OCI-LY1 (cell line): Measurements from ENCODE around the gene RIPK4.

Experiments
- H2AFZ ChIP-seq: fragments of 200-600 bp; sonication (generic), shearing (Covaris generic); 2 replicates; pipeline ENCODE4 v1.6.0; 2014; ENCODE audit warnings: antibody characterized with exemption, mild to moderate bottlenecking, low read length
- H3F3A ChIP-seq: fragments of 200-600 bp; sonication (generic), shearing (Covaris generic); 2 replicates; pipeline ENCODE4 v1.6.0; 2014; ENCODE audit warnings: mild to moderate bottlenecking, antibody characterized with exemption, low read length, moderate library complexity; ENCODE audit not compliant: insufficient read depth
- H3K27ac ChIP-seq: fragments of 200-600 bp; sonication (generic); 2 replicates; pipeline ENCODE4 v1.5.1; 2014; ENCODE audit warnings: low read length, mixed run types, mild to moderate bottlenecking, low read depth; ENCODE audit not compliant: poor library complexity, severe bottlenecking
- H3K27me3 ChIP-seq: fragments of 200-600 bp; sonication (generic); 2 replicates; pipeline ENCODE4 v1.6.0; 2014; ENCODE audit warnings: antibody characterized with exemption, mild to moderate bottlenecking, low read length, moderate library complexity; ENCODE audit not compliant: insufficient read depth
- H3K36me3 ChIP-seq: fragments of 200-600 bp; sonication (generic); 2 replicates; pipeline ENCODE4 v1.6.1; 2014; ENCODE audit warnings: mild to moderate bottlenecking, antibody characterized with exemption, low read length, moderate library complexity, mixed read lengths; ENCODE audit not compliant: insufficient read depth
- H3K4me1 ChIP-seq: fragments of 200-600 bp; sonication (generic); 2 replicates; pipeline ENCODE4 v1.5.1; 2014; ENCODE audit warnings: mild to moderate bottlenecking, low read length, moderate library complexity; ENCODE audit not compliant: insufficient read depth, severe bottlenecking
- H3K4me2 ChIP-seq: fragments of 200-600 bp; sonication (generic), shearing (Covaris generic); 2 replicates; pipeline ENCODE4 v1.6.1; 2014; ENCODE audit warnings: low read length
- H3K4me3 ChIP-seq: fragments of 200-600 bp; sonication (generic); 2 replicates; pipeline ENCODE4 v1.5.1; 2014; ENCODE audit warnings: low read length, low read depth, mild to moderate bottlenecking, mixed read lengths; ENCODE audit not compliant: poor library complexity, severe bottlenecking
- H3K79me2 ChIP-seq: fragments of 200-600 bp; shearing (Covaris generic); 2 replicates; pipeline ENCODE4 v1.6.1; 2016; ENCODE audit warnings: mixed run types, low read length, mixed read lengths; ENCODE audit not compliant: insufficient read depth
- H3K9ac ChIP-seq: fragments of 200-600 bp; sonication (generic), shearing (Covaris generic); 2 replicates; pipeline ENCODE4 v1.6.1; 2014; ENCODE audit warnings: mild to moderate bottlenecking, low read length, mixed read lengths
- H3K9me2 ChIP-seq: fragments of 200-600 bp; sonication (generic), shearing (Covaris generic); 2 replicates; pipeline ENCODE4 v1.6.1; 2014; ENCODE audit warnings: low read depth, mild to moderate bottlenecking, low read length, mixed read lengths
- H3K9me3 ChIP-seq: fragments of 200-600 bp; shearing (Covaris generic); 2 replicates; pipeline ENCODE4 v1.6.1; 2014; ENCODE audit warnings: low read length, mixed read lengths
- H4K20me1 ChIP-seq: fragments of 200-600 bp; sonication (generic), shearing (Covaris generic); 2 replicates; pipeline ENCODE4 v1.6.0; 2016; ENCODE audit warnings: mild to moderate bottlenecking, low read length; ENCODE audit not compliant: insufficient read depth
- EZH2 ChIP-seq: fragments of 200-600 bp; sonication (generic), shearing (Covaris generic); IDR thresholded peaks from 2 replicates; pipeline ENCODE4 v1.8.0; 2017; ENCODE audit warnings: borderline replicate concordance, mixed run types, mild to moderate bottlenecking, antibody characterized with exemption, low read length, moderate library complexity, mixed read lengths
- TF ChIP-seq, protein P1 (sequence below): fragments of 200-600 bp; sonication (generic), shearing (Covaris generic); IDR thresholded peaks from 2 replicates; pipeline ENCODE4 v1.5.1; 2017; ENCODE audit warnings: mild to moderate bottlenecking, antibody characterized with exemption, low read length, moderate library complexity, mixed read lengths

RIPK4 gene

DNA sequence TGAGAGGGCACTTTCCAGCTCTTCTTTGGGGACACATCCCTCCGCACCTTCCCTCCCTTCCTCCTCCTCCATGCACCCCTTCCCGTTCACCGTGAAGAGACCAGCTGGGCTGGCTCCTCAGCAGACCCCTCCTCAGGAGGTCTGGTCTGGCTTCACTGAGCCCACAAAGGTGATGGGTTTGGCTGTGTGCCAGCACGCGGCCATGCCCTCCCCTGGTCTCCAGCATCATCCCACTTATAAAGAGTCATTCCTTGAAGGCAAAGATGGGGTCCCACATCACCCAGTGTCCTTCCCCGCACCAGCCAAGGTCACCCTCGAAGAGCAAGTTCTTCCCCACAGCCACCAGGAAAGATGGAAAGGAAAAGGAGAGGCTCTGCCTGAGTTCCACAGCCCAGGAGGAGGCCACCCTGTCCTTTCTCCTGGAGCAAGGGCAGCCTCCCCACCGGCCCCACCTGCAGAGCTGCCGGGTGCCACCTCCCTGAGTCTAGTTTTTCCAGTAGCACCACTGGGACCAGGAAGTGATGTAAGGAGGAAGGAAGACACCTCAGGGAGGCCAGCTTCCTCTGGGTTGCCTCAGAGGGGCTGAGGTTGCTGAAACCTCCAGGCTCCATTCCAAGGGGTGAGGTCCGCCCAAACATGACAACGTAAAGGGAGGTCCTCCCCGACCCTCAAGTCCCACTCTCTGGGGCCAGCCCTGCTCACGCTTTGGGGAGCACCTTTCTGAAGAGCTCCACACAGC is 32.7 kb downstream of the RIPK4 start:
- no peak overlapping the region for H3K27ac ChIP-seq
- no peaks in the 10 kb centered on the region for H4K20me1 ChIP-seq
- peaks cover 25% of the 10 kb centered on the region for H3K27me3 ChIP-seq
- no peaks in the 10 kb centered on the region for H3K36me3 ChIP-seq
- no peak overlapping the region for H3K4me2 ChIP-seq
- H3K9me2 ChIP-seq = no peaks in the 10 kb centered on the region
- no peaks in the 10 kb centered on the region for H3F3A ChIP-seq
- H3K9me3 ChIP-seq = no peaks in the 10 kb centered on the region
- H3K4me3 ChIP-seq = no peak overlapping the region
- no peaks in the 10 kb centered on the region for H3K4me1 ChIP-seq
- no peak overlapping the region for H3K9ac ChIP-seq
- no peaks in the 10 kb centered on the region for H3K79me2 ChIP-seq
- TF ChIP-seq EZH2 = no peak
- TF ChIP-seq, protein P1, sequence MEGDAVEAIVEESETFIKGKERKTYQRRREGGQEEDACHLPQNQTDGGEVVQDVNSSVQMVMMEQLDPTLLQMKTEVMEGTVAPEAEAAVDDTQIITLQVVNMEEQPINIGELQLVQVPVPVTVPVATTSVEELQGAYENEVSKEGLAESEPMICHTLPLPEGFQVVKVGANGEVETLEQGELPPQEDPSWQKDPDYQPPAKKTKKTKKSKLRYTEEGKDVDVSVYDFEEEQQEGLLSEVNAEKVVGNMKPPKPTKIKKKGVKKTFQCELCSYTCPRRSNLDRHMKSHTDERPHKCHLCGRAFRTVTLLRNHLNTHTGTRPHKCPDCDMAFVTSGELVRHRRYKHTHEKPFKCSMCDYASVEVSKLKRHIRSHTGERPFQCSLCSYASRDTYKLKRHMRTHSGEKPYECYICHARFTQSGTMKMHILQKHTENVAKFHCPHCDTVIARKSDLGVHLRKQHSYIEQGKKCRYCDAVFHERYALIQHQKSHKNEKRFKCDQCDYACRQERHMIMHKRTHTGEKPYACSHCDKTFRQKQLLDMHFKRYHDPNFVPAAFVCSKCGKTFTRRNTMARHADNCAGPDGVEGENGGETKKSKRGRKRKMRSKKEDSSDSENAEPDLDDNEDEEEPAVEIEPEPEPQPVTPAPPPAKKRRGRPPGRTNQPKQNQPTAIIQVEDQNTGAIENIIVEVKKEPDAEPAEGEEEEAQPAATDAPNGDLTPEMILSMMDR = no peak
- H2AFZ ChIP-seq = no peak overlapping the region

DNA sequence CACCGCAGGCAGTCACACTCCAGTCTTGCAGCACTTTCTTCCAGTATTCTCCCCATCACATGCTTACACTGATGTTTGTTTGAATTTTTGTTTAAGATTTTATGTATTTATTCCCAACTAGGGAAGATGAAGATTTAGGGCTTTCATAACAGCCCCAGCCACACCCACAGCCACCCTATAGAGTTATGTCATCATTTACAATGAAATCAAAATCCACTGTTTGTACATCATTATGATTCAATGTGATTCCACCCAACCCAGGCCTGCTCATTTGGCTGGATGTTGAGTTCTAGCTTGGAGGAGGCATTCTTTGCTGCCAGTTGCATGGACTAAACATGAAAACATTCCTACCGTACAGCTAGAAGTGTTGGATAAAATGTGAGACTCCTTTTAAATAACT is 35.8 kb downstream of the RIPK4 start:
- Histone ChIP-seq H2AFZ (no peak overlapping the region), H3K4me1 (no peaks in the 10 kb centered on the region), H3K9ac (no peak overlapping the region), H3K36me3 (no peaks in the 10 kb centered on the region), H3K79me2 (no peaks in the 10 kb centered on the region), H3K4me2 (no peak overlapping the region), H3F3A (no peaks in the 10 kb centered on the region), H3K27me3 (peaks cover 20% of the 10 kb centered on the region), H3K9me2 (no peaks in the 10 kb centered on the region), H4K20me1 (no peaks in the 10 kb centered on the region), H3K9me3 (no peaks in the 10 kb centered on the region), H3K4me3 (no peak overlapping the region), H3K27ac (no peak overlapping the region)
- TF ChIP-seq, protein P1 = no peak
- TF ChIP-seq EZH2 = no peak

DNA sequence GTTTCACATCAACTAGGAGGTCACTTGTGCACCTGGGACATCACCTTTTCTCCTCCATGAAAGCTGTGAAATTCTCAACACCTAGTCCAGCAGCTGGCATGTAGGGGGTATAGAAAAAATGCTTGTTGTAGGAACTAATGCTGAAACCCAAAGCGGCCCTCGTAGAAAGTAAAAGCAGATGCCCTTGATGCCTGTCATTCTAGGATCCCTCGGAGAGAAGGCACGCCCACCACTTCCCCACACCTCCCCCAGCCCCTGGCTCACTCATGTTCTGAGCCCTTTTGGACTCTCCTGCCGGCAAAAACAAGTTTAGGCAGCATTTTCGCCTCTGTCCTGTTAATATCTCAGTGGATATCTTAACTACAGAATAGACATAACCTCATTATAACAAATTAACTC is 36.5 kb downstream of the RIPK4 start:
- no peak overlapping the region for H3K27ac ChIP-seq

More for the DNA sequence above, 36.5 kb downstream of the RIPK4 start:
- no peaks in the 10 kb centered on the region for H3K36me3 ChIP-seq
- no peak overlapping the region for H3K4me3 ChIP-seq
- H3K9me2 ChIP-seq = no peaks in the 10 kb centered on the region
- no peaks in the 10 kb centered on the region for H3F3A ChIP-seq
- no peaks in the 10 kb centered on the region for H3K4me1 ChIP-seq
- no peak overlapping the region for H2AFZ ChIP-seq
- TF ChIP-seq EZH2 = no peak
- TF ChIP-seq, protein P1 = no peak
- no peaks in the 10 kb centered on the region for H3K9me3 ChIP-seq
- H3K9ac ChIP-seq = no peak overlapping the region
- H3K79me2 ChIP-seq = no peaks in the 10 kb centered on the region
- no peaks in the 10 kb centered on the region for H4K20me1 ChIP-seq
- no peak overlapping the region for H3K4me2 ChIP-seq
- H3K27me3 ChIP-seq = peaks cover 20% of the 10 kb centered on the region
